Neural cell (in vitro differentiated cells): Measurements from ENCODE around the gene TNFRSF13B. TPM values are rescaled to one million over a fixed set of nuclear protein-coding genes. Genes with fewer than 3 reads are reported as not detected.
"Not testable (repeated sequence)": the region's sequence is repeated elsewhere in the genome, so short reads cannot be mapped to it uniquely, and the experiment has no call there.

Source experiments
- H2AFZ ChIP-seq: fragments of 200-600, 300-800 bp; sonication (generic), shearing (Covaris generic); 2 replicates; pipeline ENCODE4 v1.6.0; 2014; ENCODE audit warnings: low read depth, mild to moderate bottlenecking, antibody characterized with exemption, low read length, moderate library complexity
- H3F3A ChIP-seq: fragments of 200-600 bp; shearing (Covaris generic); 2 replicates; pipeline ENCODE4 v1.6.1; 2016; ENCODE audit warnings: mild to moderate bottlenecking, moderate library complexity, mixed read lengths, antibody characterized with exemption, low read length; ENCODE audit not compliant: insufficient read depth, poor library complexity, severe bottlenecking
- H3K27ac ChIP-seq: fragments of 200-600, 300-800 bp; sonication (generic), shearing (Covaris generic); 2 replicates; pipeline ENCODE4 v1.5.1; 2014; ENCODE audit warnings: mild to moderate bottlenecking, low read length, moderate library complexity
- H3K27me3 ChIP-seq: fragments of 300-800, 200-600 bp; sonication (generic), shearing (Covaris generic); 2 replicates; pipeline ENCODE4 v1.6.0; 2014; ENCODE audit warnings: mild to moderate bottlenecking, low read depth, low read length, moderate library complexity; ENCODE audit not compliant: insufficient read depth
- H3K36me3 ChIP-seq: fragments of 300-800, 200-600 bp; sonication (generic), shearing (Covaris generic); 2 replicates; pipeline ENCODE4 v1.5.1; 2014; ENCODE audit warnings: mild to moderate bottlenecking, antibody characterized with exemption, low read length, moderate library complexity; ENCODE audit not compliant: insufficient read depth
- H3K4me2 ChIP-seq: fragments of 300-800, 200-600 bp; sonication (generic), shearing (Covaris generic); 2 replicates; pipeline ENCODE4 v1.6.0; 2014; ENCODE audit warnings: mild to moderate bottlenecking, low read length
- H3K4me3 ChIP-seq: fragments of 300-800, 200-600 bp; sonication (generic), shearing (Covaris generic); 2 replicates; pipeline ENCODE4 v1.5.1; 2014; ENCODE audit warnings: mild to moderate bottlenecking, low read length, moderate library complexity
- H3K79me2 ChIP-seq: fragments of 200-600 bp; shearing (Covaris generic); replicated peaks from 2 replicates; pipeline ENCODE4 v1.6.0; 2014; ENCODE audit warnings: mild to moderate bottlenecking, low read length, moderate library complexity; ENCODE audit not compliant: insufficient read depth
- H3K9ac ChIP-seq: fragments of 300-800, 200-600 bp; sonication (generic), shearing (Covaris generic); 2 replicates; pipeline ENCODE4 v1.6.1; 2016; ENCODE audit warnings: mild to moderate bottlenecking, low read length, mixed read lengths
- H3K9me2 ChIP-seq: fragments of 200-600 bp; shearing (Covaris generic); 2 replicates; pipeline ENCODE4 v1.6.1; 2016; ENCODE audit warnings: mild to moderate bottlenecking, low read length, mixed read lengths; ENCODE audit not compliant: insufficient read depth
- H3K9me3 ChIP-seq: fragments of 200-600, 300-800 bp; sonication (generic), shearing (Covaris generic); 2 replicates; pipeline ENCODE4 v1.6.1; 2016; ENCODE audit warnings: mild to moderate bottlenecking, mixed run types, low read length, moderate library complexity, mixed read lengths
- H4K20me1 ChIP-seq: fragments of 200-600 bp; shearing (Covaris generic); 2 replicates; pipeline ENCODE4 v1.6.1; 2016; ENCODE audit warnings: mild to moderate bottlenecking, mixed run types; ENCODE audit not compliant: insufficient read depth
- CTCF ChIP-seq: fragments of 450-650 bp; IDR thresholded peaks from 2 replicates; pipeline ENCODE4 v1.5.1; 2014; ENCODE audit warnings: antibody characterized with exemption, mild to moderate bottlenecking, moderate library complexity; ENCODE audit not compliant: poor library complexity, severe bottlenecking
- EP300 ChIP-seq: fragments of 450-650 bp; conservative IDR thresholded peaks from 2 replicates; pipeline ENCODE4 v1.6.1; 2014; ENCODE audit warnings: antibody characterized with exemption, mild to moderate bottlenecking, moderate library complexity; ENCODE audit not compliant: poor library complexity, severe bottlenecking
- EZH2 ChIP-seq: fragments of 200-600, 300-800 bp; shearing (Covaris generic), sonication (generic); IDR thresholded peaks from 2 replicates; pipeline ENCODE4 v1.6.1; 2014; ENCODE audit warnings: antibody characterized with exemption, low read length, borderline replicate concordance, mild to moderate bottlenecking; ENCODE audit not compliant: insufficient read depth, poor library complexity, severe bottlenecking
- MXI1 ChIP-seq: fragments of 450-650 bp; conservative IDR thresholded peaks from 2 replicates; pipeline ENCODE4 v1.6.1; 2014; ENCODE audit warnings: antibody characterized with exemption, mild to moderate bottlenecking; ENCODE audit not compliant: poor library complexity, severe bottlenecking
- POLR2AphosphoS5 ChIP-seq: IDR thresholded peaks from 2 replicates; pipeline ENCODE4 v1.6.1; 2012
- RAD21 ChIP-seq: fragments of 450-650 bp; conservative IDR thresholded peaks from 2 replicates; pipeline ENCODE4 v1.6.1; 2014; ENCODE audit warnings: antibody characterized with exemption, mild to moderate bottlenecking, moderate library complexity
- REST ChIP-seq: IDR thresholded peaks from 2 replicates; pipeline ENCODE4 v1.6.1; 2012; ENCODE audit warnings: borderline replicate concordance
- SMC3 ChIP-seq: fragments of 450-650 bp; conservative IDR thresholded peaks from 2 replicates; pipeline ENCODE4 v1.6.1; 2014; ENCODE audit warnings: antibody characterized with exemption, mild to moderate bottlenecking, moderate library complexity; ENCODE audit not compliant: poor library complexity
- TAF1 ChIP-seq: IDR thresholded peaks from 2 replicates; pipeline ENCODE4 v1.6.1; 2012; ENCODE audit warnings: low read depth
- polyA plus RNA-seq: library from polyadenylated mRNA; depleted of rRNA; stranded (reverse); fragments of >200 nt; gene quantifications from 2 replicates; pipeline ENCODE4 v1.2.3, GENCODE V29; 2014

TNFRSF13B gene
- polyA plus RNA-seq, 1 donor from 2014 or later = not detected

GRCh38 chr17:17004251-17004996 lies 32.5 kb upstream of the TNFRSF13B start:
- no peak for TF ChIP-seq POLR2AphosphoS5
- TF ChIP-seq MXI1 = no peak
- TF ChIP-seq REST = no peak
- no peak for TF ChIP-seq EP300

GRCh38 chr17:17002731-17003715 lies 31.1 kb upstream of the TNFRSF13B start:
- not testable (repeated sequence) for H2AFZ ChIP-seq, H3K9ac ChIP-seq, H3K36me3 ChIP-seq, H4K20me1 ChIP-seq, H3K27me3 ChIP-seq, H3F3A ChIP-seq, H3K9me2 ChIP-seq, H3K79me2 ChIP-seq, H3K4me3 ChIP-seq, H3K4me2 ChIP-seq, H3K27ac ChIP-seq, H3K9me3 ChIP-seq

More at GRCh38 chr17:17004251-17004996, 32.5 kb upstream of the TNFRSF13B start:
- H3K4me3 ChIP-seq = no peak overlapping the region
- H3K9me3 ChIP-seq = no peaks in the 10 kb centered on the region
- no peak overlapping the region for H3K4me2 ChIP-seq
- no peaks in the 10 kb centered on the region for H3K79me2 ChIP-seq
- no peak overlapping the region for H2AFZ ChIP-seq
- H3K27me3 ChIP-seq = no peaks in the 10 kb centered on the region
- H3K27ac ChIP-seq = no peak overlapping the region
- H3K9me2 ChIP-seq = no peaks in the 10 kb centered on the region
- no peak overlapping the region for H3K9ac ChIP-seq
- H3F3A ChIP-seq = no peaks in the 10 kb centered on the region
- H4K20me1 ChIP-seq = no peaks in the 10 kb centered on the region
- no peaks in the 10 kb centered on the region for H3K36me3 ChIP-seq

- H4K20me1 ChIP-seq = no peaks in the 10 kb centered on the region
- no peak overlapping the region for H3K4me2 ChIP-seq
- no peak overlapping the region for H3K27ac ChIP-seq
- H2AFZ ChIP-seq = no peak overlapping the region
- H3K9me3 ChIP-seq = no peaks in the 10 kb centered on the region
- no peaks in the 10 kb centered on the region for H3K27me3 ChIP-seq
- H3K79me2 ChIP-seq = no peaks in the 10 kb centered on the region
- no peaks in the 10 kb centered on the region for H3F3A ChIP-seq
- no peak overlapping the region for H3K9ac ChIP-seq
- H3K36me3 ChIP-seq = no peaks in the 10 kb centered on the region
- TF ChIP-seq EZH2 = no peak
- TF ChIP-seq POLR2AphosphoS5 = no peak
- TF ChIP-seq RAD21 = peak; percentile 91
- no peak for TF ChIP-seq REST
- no peak for TF ChIP-seq EP300
- TF ChIP-seq CTCF = peak; percentile 90
- no peak for TF ChIP-seq TAF1
- TF ChIP-seq MXI1 = no peak
- TF ChIP-seq SMC3 = peak; percentile 88
- H3K4me3 ChIP-seq = no peak overlapping the region
- no peaks in the 10 kb centered on the region for H3K9me2 ChIP-seq
These were observed 30.1 kb upstream of the TNFRSF13B start for GRCh38 chr17:17001874-17002520.
